ENCODE data around the gene RAVER1.
"Not testable (repeated sequence)": the region's sequence is repeated elsewhere in the genome, so short reads cannot be mapped to it uniquely, and the experiment has no call there.

RAVER1 gene

GRCh38 chr19:10332965-10333757 is at the start of gene RAVER1:
Gene RAVER1 (minus strand): TSS chr19:10333529. CDS start chr19:10333507, 22 bp downstream.
- peak within 1 kb of the TSS; percentile 93 for H3K4me2 ChIP-seq
- peaks cover 32% of the 10 kb centered on the region for H3K4me1 ChIP-seq
- peaks cover 44% of the 10 kb centered on the region for H3K36me3 ChIP-seq
- TF ChIP-seq Cebpa-rat (IDR thresholded peaks at IDR 0.05), result no peak
- peak within 1 kb of the TSS; percentile 99 for H3K27ac ChIP-seq
- H3K27me3 ChIP-seq, result no peaks in the 10 kb centered on the region
- peak within 1 kb of the TSS; percentile 96 for H3K9ac ChIP-seq
- peaks cover 48% of the 10 kb centered on the region for H4K20me1 ChIP-seq
- H3K9me3 ChIP-seq, result no peaks in the 10 kb centered on the region
- H3K4me3 ChIP-seq, result peak within 1 kb of the TSS; percentile 79

- not testable (repeated sequence) for H3K9ac ChIP-seq, H3K27me3 ChIP-seq, H3K36me3 ChIP-seq, H3K9me3 ChIP-seq, H3K4me2 ChIP-seq, H4K20me1 ChIP-seq, H3K4me3 ChIP-seq, H3K27ac ChIP-seq
- H3K4me1 ChIP-seq, result peaks cover 42% of the 10 kb centered on the region
Measured at GRCh38 chr19:10383223-10383499, 49.8 kb upstream of the RAVER1 start.

GRCh38 chr19:10380313-10381102 is 47.2 kb upstream of the RAVER1 start, which contains the start of gene TYK2:
Gene TYK2 (minus strand): TSS chr19:10380572. CDS start chr19:10378406, 2,166 bp downstream.
- peak within 1 kb of the TSS; percentile 98 for H3K4me2 ChIP-seq
- H4K20me1 ChIP-seq, result no peaks in the 10 kb centered on the region
- no peak for TF ChIP-seq Cebpa-rat (IDR thresholded peaks at IDR 0.05)
- peak within 1 kb of the TSS; percentile 89 for H3K4me3 ChIP-seq
- no peaks in the 10 kb centered on the region for H3K27me3 ChIP-seq
- H3K9me3 ChIP-seq, result no peaks in the 10 kb centered on the region
- H3K36me3 ChIP-seq, result peaks cover 25% of the 10 kb centered on the region
- H3K27ac ChIP-seq, result peak within 1 kb of the TSS; percentile 79
- H3K4me1 ChIP-seq, result peaks cover 19% of the 10 kb centered on the region
- H3K9ac ChIP-seq, result peak within 1 kb of the TSS; percentile 89

- Histone ChIP-seq H3K4me1 (peaks cover 19% of the 10 kb centered on the region), H3K9me3 (no peaks in the 10 kb centered on the region), H3K36me3 (peaks cover 31% of the 10 kb centered on the region)
Measured at GRCh38 chr19:10379880-10380312, 46.6 kb upstream of the RAVER1 start.

GRCh38 chr19:10378124-10378523 is 44.8 kb upstream of the RAVER1 start:
- Histone ChIP-seq H3K4me1 (peaks cover 19% of the 10 kb centered on the region), H3K27me3 (no peaks in the 10 kb centered on the region), H4K20me1 (no peaks in the 10 kb centered on the region), H3K4me2 (no peak overlapping the region), H3K4me3 (no peak overlapping the region), H3K36me3 (peaks cover 44% of the 10 kb centered on the region), H3K27ac (no peak overlapping the region), H3K9me3 (no peaks in the 10 kb centered on the region), H3K9ac (no peak overlapping the region)
- no peak for TF ChIP-seq Cebpa-rat (IDR thresholded peaks at IDR 0.05)

More at GRCh38 chr19:10379880-10380312, 46.6 kb upstream of the RAVER1 start:
- H3K27me3 ChIP-seq, result no peaks in the 10 kb centered on the region
- peak overlapping the region; percentile 79 for H3K27ac ChIP-seq
- H3K4me2 ChIP-seq, result peak overlapping the region; percentile 98
- H3K9ac ChIP-seq, result peak overlapping the region; percentile 89
- peak overlapping the region; percentile 89 for H3K4me3 ChIP-seq
- no peak for TF ChIP-seq Cebpa-rat (IDR thresholded peaks at IDR 0.05)
- no peaks in the 10 kb centered on the region for H4K20me1 ChIP-seq

- not testable (repeated sequence) for H3K9me3 ChIP-seq, H3K4me2 ChIP-seq, H4K20me1 ChIP-seq, H3K27me3 ChIP-seq, H3K4me3 ChIP-seq, H3K9ac ChIP-seq, H3K27ac ChIP-seq
- H3K4me1 ChIP-seq, result peaks cover 19% of the 10 kb centered on the region
- peaks cover 53% of the 10 kb centered on the region for H3K36me3 ChIP-seq
Measured at GRCh38 chr19:10377140-10377640, 43.9 kb upstream of the RAVER1 start.

GRCh38 chr19:10374931-10375330 is 41.6 kb upstream of the RAVER1 start:
- H3K9me3 ChIP-seq, result no peaks in the 10 kb centered on the region
- no peaks in the 10 kb centered on the region for H4K20me1 ChIP-seq
- H3K27ac ChIP-seq, result no peak overlapping the region
- H3K9ac ChIP-seq, result no peak overlapping the region
- H3K36me3 ChIP-seq, result peaks cover 75% of the 10 kb centered on the region
- H3K27me3 ChIP-seq, result no peaks in the 10 kb centered on the region
- no peak overlapping the region for H3K4me2 ChIP-seq
- no peak for TF ChIP-seq Cebpa-rat (IDR thresholded peaks at IDR 0.05)
- no peak overlapping the region for H3K4me3 ChIP-seq
- peaks cover 11% of the 10 kb centered on the region for H3K4me1 ChIP-seq

GRCh38 chr19:10372690-10373089 is 39.4 kb upstream of the RAVER1 start:
- Histone ChIP-seq H3K27me3 (no peaks in the 10 kb centered on the region), H3K36me3 (peaks cover 86% of the 10 kb centered on the region), H3K9me3 (no peaks in the 10 kb centered on the region), H3K27ac (no peak overlapping the region), H4K20me1 (peaks cover 7% of the 10 kb centered on the region; the same call in 1 of the 2 replicates), H3K4me1 (0 out of 2 replicates have a peak, but pooled peaks cover 7% of the 10 kb centered on the region), H3K4me3 (no peak overlapping the region), H3K4me2 (no peak overlapping the region), H3K9ac (no peak overlapping the region)
- TF ChIP-seq Cebpa-rat (IDR thresholded peaks at IDR 0.05), result no peak

GRCh38 chr19:10368101-10368803 is 34.9 kb upstream of the RAVER1 start:
- no peak for TF ChIP-seq Cebpa-rat (IDR thresholded peaks at IDR 0.05)
- no peaks in the 10 kb centered on the region for H3K27me3 ChIP-seq
- no peaks in the 10 kb centered on the region for H3K9me3 ChIP-seq
- no peak overlapping the region for H3K9ac ChIP-seq
- no peak overlapping the region for H3K4me2 ChIP-seq
- peaks cover 100% of the 10 kb centered on the region for H3K36me3 ChIP-seq
- H3K27ac ChIP-seq, result no peak overlapping the region
- H4K20me1 ChIP-seq, result peaks cover 24% of the 10 kb centered on the region; the same call in 1 of the 2 replicates
- 0 out of 2 replicates have a peak, but pooled peaks cover 7% of the 10 kb centered on the region for H3K4me1 ChIP-seq
- H3K4me3 ChIP-seq, result no peak overlapping the region

- H3K27me3 ChIP-seq, H3K4me1 ChIP-seq, H3K9ac ChIP-seq, H3K27ac ChIP-seq, H3K4me3 ChIP-seq, H3K9me3 ChIP-seq, H3K4me2 ChIP-seq: not testable (repeated sequence)
- H3K36me3 ChIP-seq, result peaks cover 100% of the 10 kb centered on the region
- H4K20me1 ChIP-seq, result peaks cover 28% of the 10 kb centered on the region; the same call in 1 of the 2 replicates
Measured at GRCh38 chr19:10366950-10367512, 33.7 kb upstream of the RAVER1 start.

All from BLaER1 (cell line).